Jurkat, Clone E6-1 (cell line): ENCODE results near the gene EMD.
"Not testable (repeated sequence)": the region's sequence is repeated elsewhere in the genome, so short reads cannot be mapped to it uniquely, and the experiment has no call there.

Experiments
- DNase-seq: peaks from one replicate; pipeline ENCODE4 v3.0.0-alpha.2; 2011; ENCODE audit warnings: low read depth, low spot score
- H3K4me3 ChIP-seq: 2 replicates; pipeline ENCODE4 v1.5.1; 2011; ENCODE audit warnings: mild to moderate bottlenecking, low read length, control low read depth, moderate library complexity

EMD gene

GRCh38 chrX:154383359-154384283 is 4.5 kb downstream of the EMD start:
- DNase-seq: no peak
- H3K4me3 ChIP-seq: no peak overlapping the region

- DNase-seq: no peak
Observed at GRCh38 chrX:154384284-154384892, 5.3 kb downstream of the EMD start.

GRCh38 chrX:154388094-154388493 is 9.0 kb downstream of the EMD start:
- not testable (repeated sequence) for DNase-seq, H3K4me3 ChIP-seq

More at GRCh38 chrX:154384284-154384892, 5.3 kb downstream of the EMD start:
- H3K4me3 ChIP-seq: no peak overlapping the region

GRCh38 chrX:154388649-154389048 is 9.6 kb downstream of the EMD start:
- H3K4me3 ChIP-seq, DNase-seq: not testable (repeated sequence)

GRCh38 chrX:154389812-154390747 is 11.0 kb downstream of the EMD start:
- not testable (repeated sequence) for H3K4me3 ChIP-seq, DNase-seq

- H3K4me3 ChIP-seq, DNase-seq: not testable (repeated sequence)
Observed at GRCh38 chrX:154396363-154396762, 17.3 kb downstream of the EMD start.

GRCh38 chrX:154396973-154397887 is 18.1 kb downstream of the EMD start:
- DNase-seq: no peak
- H3K4me3 ChIP-seq: peak overlapping the region; percentile 90

- peak; percentile 95 for DNase-seq
- H3K4me3 ChIP-seq: peak within 1 kb of the TSS; percentile 90
Observed at GRCh38 chrX:154397888-154398667, 19.0 kb downstream of the EMD start, which contains the start of gene RPL10. Gene RPL10, plus strand, starts transcription at chrX:154398377. Its CDS starts 143 bp downstream, at chrX:154398520.

- DNase-seq: peak; percentile 72
- H3K4me3 ChIP-seq: peak overlapping the region; percentile 90
Observed at GRCh38 chrX:154398668-154399526, 19.8 kb downstream of the EMD start.

- DNase-seq: no peak
- H3K4me3 ChIP-seq: peak overlapping the region; percentile 90
Observed at GRCh38 chrX:154399527-154400368, 20.7 kb downstream of the EMD start.

- not testable (repeated sequence) for H3K4me3 ChIP-seq, DNase-seq
Observed at GRCh38 chrX:154400369-154400817, 21.3 kb downstream of the EMD start.

GRCh38 chrX:154401045-154401799 is 22.1 kb downstream of the EMD start:
- no peak overlapping the region for H3K4me3 ChIP-seq
- no peak for DNase-seq

- H3K4me3 ChIP-seq: no peak overlapping the region
- DNase-seq: no peak
Observed at GRCh38 chrX:154401918-154402621, 23.0 kb downstream of the EMD start.

- H3K4me3 ChIP-seq: no peak overlapping the region
- DNase-seq: no peak
Observed at GRCh38 chrX:154402622-154403127, 23.6 kb downstream of the EMD start.
